CD4-positive, alpha-beta T cell (primary cell): ENCODE results near the gene WDTC1. TPM values are rescaled to one million over a fixed set of nuclear protein-coding genes. Genes with fewer than 3 reads are reported as not detected.

Experiments used
- ATAC-seq: fragments of 200-7000 bp; cut with Tn5 transposase; one replicate; pipeline ENCODE4 v1.10.0; 2022; ENCODE audit warnings: mild to moderate bottlenecking; ENCODE audit not compliant: poor library complexity
- CTCF ChIA-PET: fragments of 350-600 bp; sonication (Branson Sonifier 250); formaldehyde crosslinking; loops from one replicate; lab custom pipeline; 2021; ENCODE audit warnings: antibody characterized with exemption, inconsistent platforms; lab: Charles Lee
- POLR2A ChIA-PET: fragments of 350-600 bp; sonication (Branson Sonifier 250); formaldehyde crosslinking; loops from one replicate; lab custom pipeline; 2021; ENCODE audit warnings: antibody characterized with exemption, inconsistent platforms; lab: Charles Lee
- DNase-seq, 14 experiments: peaks; one replicate each; pipeline ENCODE4 v3.0.0-alpha.2; 2013 to 2020; ENCODE audit warnings: mixed read lengths in 2 of 14
- H3K27ac ChIP-seq, 2 donors: one replicate each; pipeline versions ENCODE4 v1.5.1 to v1.7.0; 2013; ENCODE audit warnings: low read length in 2 of 2, low read depth in 1 of 2, mild to moderate bottlenecking in 1 of 2
- H3K27me3 ChIP-seq, 2 experiments: 1 replicate in 1 of 2; 2 replicates in 1 of 2; pipeline versions ENCODE4 v1.6.1 to v1.7.0; 2013; ENCODE audit warnings: low read length in 2 of 2, control low read depth in 1 of 2, mild to moderate bottlenecking in 1 of 2, moderate library complexity in 1 of 2; ENCODE audit not compliant: insufficient read depth in 2 of 2, control insufficient read depth in 1 of 2
- H3K36me3 ChIP-seq: one replicate; pipeline ENCODE4 v1.6.1; 2013; ENCODE audit warnings: low read length, control low read depth; ENCODE audit not compliant: insufficient read depth
- H3K4me1 ChIP-seq: one replicate; pipeline ENCODE4 v1.6.1; 2013; ENCODE audit warnings: low read length, control low read depth; ENCODE audit not compliant: insufficient read depth
- H3K4me3 ChIP-seq: one replicate; pipeline ENCODE4 v1.5.1; 2013; ENCODE audit warnings: mild to moderate bottlenecking, low read length, moderate library complexity
- H3K9me3 ChIP-seq, 2 experiments: 1 replicate in 1 of 2; 2 replicates in 1 of 2; pipeline versions ENCODE4 v1.6.1 to v1.7.0; 2013; ENCODE audit warnings: low read length in 2 of 2, mild to moderate bottlenecking in 2 of 2, control low read depth in 1 of 2, moderate library complexity in 1 of 2; ENCODE audit not compliant: control insufficient read depth in 1 of 2, insufficient read depth in 1 of 2
- H3K27ac Mint-ChIP-seq: one replicate; pipeline ENCODE4 v1.8.0; 2020; ENCODE audit warnings: mixed read lengths
- H3K27me3 Mint-ChIP-seq: one replicate; pipeline ENCODE4 v1.8.0; 2021; ENCODE audit warnings: mixed read lengths
- H3K36me3 Mint-ChIP-seq: one replicate; pipeline ENCODE4 v1.8.0; 2021; ENCODE audit warnings: low read depth, mixed read lengths
- H3K4me1 Mint-ChIP-seq: one replicate; pipeline ENCODE4 v1.8.0; 2021; ENCODE audit warnings: low read depth, mixed read lengths
- H3K4me3 Mint-ChIP-seq: one replicate; pipeline ENCODE4 v1.8.0; 2020; ENCODE audit warnings: mild to moderate bottlenecking, mixed read lengths
- H3K9me3 Mint-ChIP-seq: one replicate; pipeline ENCODE4 v1.8.0; 2020; ENCODE audit warnings: mixed read lengths
- intact Hi-C, 2 experiments: fragments of 100-400 bp; cut with DNase I in 1 of 2; cut with micrococcal nuclease in 1 of 2; formaldehyde crosslinking; loops; one replicate each; pipeline versions ENCODE4 v1.15.1 to v1.9.0; 2023 to 2025; cut with DNase I, micrococcal nuclease
- total RNA-seq, 174 experiments: library from RNA in 2 of 174; stranded (reverse) in 2 of 174; gene quantifications; one replicate each; pipeline ENCODE4 v1.2.3 and lab custom pipeline; 2021 to 2026
- TF ChIP-seq, protein P1 (sequence below): fragments of 200-600 bp; IDR thresholded peaks from one replicate; pipeline ENCODE4 v1.8.0; 2022; ENCODE audit warnings: antibody characterized with exemption, mild to moderate bottlenecking

Gene WDTC1
- total RNA-seq, 2 experiments from 2014 or later, result 17.7 to 18.6 TPM

DNA sequence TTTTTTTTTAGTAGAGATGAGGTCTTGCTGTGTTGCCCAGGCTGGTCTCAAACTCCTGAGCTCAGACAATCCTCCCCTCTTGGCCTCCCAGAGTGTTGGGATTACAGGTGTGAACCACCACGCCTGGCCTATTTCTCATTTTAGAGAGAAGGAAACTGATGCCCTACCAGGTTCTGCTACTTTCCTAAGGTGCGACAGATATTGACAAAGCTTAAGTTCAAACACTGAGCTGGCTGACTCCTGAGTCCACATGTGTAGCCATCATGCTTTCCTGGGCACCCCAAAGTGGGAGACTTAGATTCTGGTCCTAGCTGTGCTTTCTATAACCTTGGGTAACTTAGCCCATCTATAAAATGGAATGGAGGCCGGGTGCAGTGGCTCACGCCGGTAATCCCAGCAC is 82.4 kb downstream of the WDTC1 start:
- Histone ChIP-seq H3K27ac (no peak overlapping the region), H3K4me3 (no peak overlapping the region), H3K9me3 (no peaks in the 10 kb centered on the region), H3K27me3 (no peaks in the 10 kb centered on the region), H3K4me1 (peaks cover 8% of the 10 kb centered on the region), H3K36me3 (no peaks in the 10 kb centered on the region)
- H3K36me3 Mint-ChIP-seq, result peaks cover under 1% of the 10 kb centered on the region
- H3K27ac Mint-ChIP-seq, result no peak overlapping the region
- no peak for ATAC-seq
- no peak overlapping the region for H3K4me3 Mint-ChIP-seq
- H3K27me3 Mint-ChIP-seq, result peaks cover 4% of the 10 kb centered on the region
- H3K4me1 Mint-ChIP-seq, result peaks cover 4% of the 10 kb centered on the region
- ChIA-PET POLR2A (no interaction called here), CTCF (interaction anchor here (1.0 kb wide), 1 partner anchor 16 kb away, joined by 5 read pairs; no protein-coding TSS in a partner anchor)
- no peak for DNase-seq
- H3K9me3 Mint-ChIP-seq, result no peaks in the 10 kb centered on the region
- intact Hi-C loops, result no loop called here
- TF ChIP-seq, protein P1, sequence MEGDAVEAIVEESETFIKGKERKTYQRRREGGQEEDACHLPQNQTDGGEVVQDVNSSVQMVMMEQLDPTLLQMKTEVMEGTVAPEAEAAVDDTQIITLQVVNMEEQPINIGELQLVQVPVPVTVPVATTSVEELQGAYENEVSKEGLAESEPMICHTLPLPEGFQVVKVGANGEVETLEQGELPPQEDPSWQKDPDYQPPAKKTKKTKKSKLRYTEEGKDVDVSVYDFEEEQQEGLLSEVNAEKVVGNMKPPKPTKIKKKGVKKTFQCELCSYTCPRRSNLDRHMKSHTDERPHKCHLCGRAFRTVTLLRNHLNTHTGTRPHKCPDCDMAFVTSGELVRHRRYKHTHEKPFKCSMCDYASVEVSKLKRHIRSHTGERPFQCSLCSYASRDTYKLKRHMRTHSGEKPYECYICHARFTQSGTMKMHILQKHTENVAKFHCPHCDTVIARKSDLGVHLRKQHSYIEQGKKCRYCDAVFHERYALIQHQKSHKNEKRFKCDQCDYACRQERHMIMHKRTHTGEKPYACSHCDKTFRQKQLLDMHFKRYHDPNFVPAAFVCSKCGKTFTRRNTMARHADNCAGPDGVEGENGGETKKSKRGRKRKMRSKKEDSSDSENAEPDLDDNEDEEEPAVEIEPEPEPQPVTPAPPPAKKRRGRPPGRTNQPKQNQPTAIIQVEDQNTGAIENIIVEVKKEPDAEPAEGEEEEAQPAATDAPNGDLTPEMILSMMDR, result no peak

DNA sequence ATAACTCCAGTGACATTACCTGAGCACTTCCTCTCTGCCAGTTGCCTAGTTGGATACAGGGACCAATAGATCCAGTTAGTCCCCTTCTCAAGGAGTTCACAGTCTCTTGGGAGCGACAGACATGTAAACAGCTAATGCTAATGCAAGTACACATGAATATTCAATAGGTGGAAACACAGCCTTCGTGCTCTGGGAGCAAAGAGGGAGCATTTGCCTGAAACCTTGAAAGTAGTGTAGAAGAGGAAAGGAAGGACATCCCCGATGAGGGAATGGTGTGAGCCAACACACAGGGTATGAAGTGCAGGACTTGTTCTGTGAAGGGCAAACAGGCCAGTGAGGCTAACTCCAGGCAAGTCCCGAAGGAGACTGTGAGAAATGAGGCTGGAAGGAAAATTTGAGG is 83.7 kb downstream of the WDTC1 start:
- POLR2A ChIA-PET, result interaction anchor here (1.6 kb wide), 1 partner anchor 39 kb away, joined by 4 read pairs; no protein-coding TSS in a partner anchor
- Histone ChIP-seq H3K27ac (no peak overlapping the region), H3K4me3 (no peak overlapping the region), H3K36me3 (no peaks in the 10 kb centered on the region), H3K9me3 (no peaks in the 10 kb centered on the region), H3K4me1 (peaks cover 16% of the 10 kb centered on the region), H3K27me3 (no peaks in the 10 kb centered on the region)
- Mint-ChIP-seq H3K27ac (no peak overlapping the region), H3K4me1 (peaks cover 16% of the 10 kb centered on the region), H3K36me3 (peaks cover 11% of the 10 kb centered on the region), H3K4me3 (no peak overlapping the region), H3K9me3 (no peaks in the 10 kb centered on the region), H3K27me3 (peaks cover 4% of the 10 kb centered on the region)
- CTCF ChIA-PET, result interaction anchor here (0.6 to 1.0 kb wide), 2 partner anchors 17 to 238 kb away, joined by 3 read pairs; no protein-coding TSS in a partner anchor
- intact Hi-C loops, result no loop called here
- TF ChIP-seq, protein P1, result no peak
- no peak for ATAC-seq
- no peak for DNase-seq

DNA sequence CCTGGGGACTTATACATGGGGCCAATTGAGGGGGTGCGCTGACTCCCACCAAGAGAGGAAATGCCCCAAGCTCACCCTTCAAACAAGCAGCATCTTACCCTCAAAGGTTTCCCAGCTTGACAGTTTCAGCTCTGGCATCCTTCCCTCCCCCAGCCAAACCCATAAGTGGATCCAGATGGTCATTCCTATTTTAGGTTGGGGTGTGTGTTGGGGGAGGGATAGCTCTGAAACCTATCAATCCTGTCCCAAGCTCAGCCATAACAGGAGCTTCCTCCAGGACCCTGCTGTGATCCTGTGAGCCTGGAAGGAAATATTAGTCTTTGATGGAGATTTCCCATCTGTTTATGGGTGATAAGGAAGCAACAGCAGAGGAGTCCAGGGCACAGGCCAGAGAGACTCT is 84.2 kb downstream of the WDTC1 start:
- TF ChIP-seq, protein P1, result no peak
- DNase-seq (no peak), ATAC-seq (no peak)
- no peaks in the 10 kb centered on the region for H3K9me3 Mint-ChIP-seq
- Histone ChIP-seq H3K9me3 (no peaks in the 10 kb centered on the region), H3K27ac (no peak overlapping the region), H3K4me1 (peaks cover 21% of the 10 kb centered on the region), H3K4me3 (no peak overlapping the region), H3K36me3 (no peaks in the 10 kb centered on the region), H3K27me3 (no peaks in the 10 kb centered on the region)
- ChIA-PET POLR2A (interaction anchor here (1.6 kb wide), 1 partner anchor 39 kb away, joined by 4 read pairs; no protein-coding TSS in a partner anchor), CTCF (interaction anchor here (1.0 kb wide), 1 partner anchor 18 kb away, joined by 3 read pairs; no protein-coding TSS in a partner anchor)
- intact Hi-C loops, result no loop called here
- peaks cover 4% of the 10 kb centered on the region for H3K27me3 Mint-ChIP-seq
- H3K4me3 Mint-ChIP-seq, result no peak overlapping the region
- H3K36me3 Mint-ChIP-seq, result peaks cover 12% of the 10 kb centered on the region
- no peak overlapping the region for H3K27ac Mint-ChIP-seq
- H3K4me1 Mint-ChIP-seq, result peaks cover 20% of the 10 kb centered on the region
